ENCODE data around the gene MED12L. TPM values are rescaled to one million over a fixed set of nuclear protein-coding genes. Genes with fewer than 3 reads are reported as not detected.

Gene MED12L
- total RNA-seq, 1 experiment from 2014 or later: 6.4 TPM

DNA sequence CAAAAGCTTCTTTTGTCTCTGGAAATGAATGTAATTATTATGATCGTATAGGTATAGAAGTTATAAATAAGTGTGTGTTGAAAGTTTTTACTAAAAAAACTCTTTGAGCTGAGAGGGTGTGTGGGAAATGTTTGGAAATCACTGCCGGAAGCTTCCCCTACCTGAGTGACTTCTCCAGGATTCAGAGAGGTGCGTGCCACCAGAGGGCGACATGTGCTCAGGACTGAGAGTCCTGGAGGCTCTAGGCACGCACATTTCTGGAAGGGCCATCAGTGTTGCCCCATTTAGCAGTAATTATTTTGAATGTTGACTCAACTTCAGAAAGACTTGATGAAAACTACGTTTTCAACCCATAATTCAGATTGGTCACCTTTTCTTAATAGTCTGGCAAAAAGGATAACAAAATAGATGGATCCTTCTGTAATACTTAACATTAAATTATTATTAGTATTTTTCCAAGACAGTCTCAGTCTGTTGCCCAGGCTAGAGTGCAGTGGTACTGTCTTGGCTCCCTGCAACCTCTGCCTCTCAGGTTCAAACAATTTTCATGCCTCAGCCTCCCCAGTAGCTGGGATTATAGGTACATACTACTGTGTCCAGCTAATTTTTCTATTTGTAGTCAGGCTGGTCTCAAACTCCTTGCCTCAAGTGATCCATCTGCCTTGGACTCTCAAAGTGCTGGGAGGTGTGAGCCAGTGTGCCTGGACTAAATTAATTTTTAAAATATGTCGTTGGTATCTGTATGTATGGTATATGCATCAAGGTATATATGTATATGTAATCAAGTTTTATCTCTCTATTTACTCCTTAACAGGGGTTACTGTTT lies 83.0 kb downstream of the MED12L start:
- intact Hi-C loops (cut with micrococcal nuclease): loop anchor here (1.0 to 5.0 kb wide), 3 partner anchors 115 to 749 kb away; no protein-coding TSS in a partner anchor
- Histone ChIP-seq H3K4me1 (ENCODE audit: control insufficient read depth in 1 of 2, insufficient read depth in 2 of 2, low read length in 2 of 2) (no peaks in the 10 kb centered on the region), H4K20me1 (ENCODE audit: insufficient read depth) (no peaks in the 10 kb centered on the region), H2AFZ (ENCODE audit: low read depth, low read length, poor library complexity, severe bottlenecking) (no peak overlapping the region), H3K9me2 (ENCODE audit: insufficient read depth) (no peaks in the 10 kb centered on the region), H3K79me2 (ENCODE audit: insufficient read depth, low read length) (no peaks in the 10 kb centered on the region), H3K36me3 (ENCODE audit: control insufficient read depth in 1 of 2, insufficient read depth in 2 of 2, low read length in 2 of 2) (no peaks in the 10 kb centered on the region), H3K4me3 (replicated peaks in 1 of 2; ENCODE audit: low read depth in 1 of 2, low read length in 2 of 2) (no peak overlapping the region), H3K9me3 (ENCODE audit: control insufficient read depth in 1 of 2, insufficient read depth in 1 of 2, low read depth in 1 of 2, low read length in 2 of 2) (no peaks in the 10 kb centered on the region), H3K4me2 (ENCODE audit: low read length) (no peak overlapping the region), H3K9ac (ENCODE audit: low read length) (no peak overlapping the region), H3K27ac (ENCODE audit: low read depth, low read length) (no peak overlapping the region), H3K27me3 (ENCODE audit: insufficient read depth, low read length) (no peaks in the 10 kb centered on the region)
- ChIA-PET POLR2A (no interaction called here), CTCF (interaction anchor here (0.6 to 1.7 kb wide), 11 partner anchors 10 to 230 kb away, joined by 3 to 9 read pairs (median 4); no protein-coding TSS in a partner anchor), RAD21 (ENCODE audit: low non-redundant PET in 1 of 2, low total read pairs in 2 of 2, uncharacterized antibody in 2 of 2, unreplicated experiment in 2 of 2) (interaction anchor here in 1 of 2 experiments (1.4 kb wide), 1 partner anchor 112 kb away, joined by 6 read pairs; no protein-coding TSS in a partner anchor)
- ATAC-seq: peak; percentile 99
- no TSS peak for BruUV-seq (replicated peaks)
- peak; percentile 47 for DNase-seq (ENCODE audit: low read depth, low spot score)
- TF ChIP-seq TCF7L2 (IDR thresholded peaks at IDR 0.05; ENCODE audit: borderline replicate concordance, extremely low read depth, insufficient read depth, insufficient read length): no peak
- no peak for TF ChIP-seq POLR2A (IDR thresholded peaks at IDR 0.05; ENCODE audit: borderline replicate concordance, extremely low read depth, insufficient read depth, insufficient read length)
- TF ChIP-seq EZH2 (IDR thresholded peaks at IDR 0.05): no peak
- TF ChIP-seq, protein P1, sequence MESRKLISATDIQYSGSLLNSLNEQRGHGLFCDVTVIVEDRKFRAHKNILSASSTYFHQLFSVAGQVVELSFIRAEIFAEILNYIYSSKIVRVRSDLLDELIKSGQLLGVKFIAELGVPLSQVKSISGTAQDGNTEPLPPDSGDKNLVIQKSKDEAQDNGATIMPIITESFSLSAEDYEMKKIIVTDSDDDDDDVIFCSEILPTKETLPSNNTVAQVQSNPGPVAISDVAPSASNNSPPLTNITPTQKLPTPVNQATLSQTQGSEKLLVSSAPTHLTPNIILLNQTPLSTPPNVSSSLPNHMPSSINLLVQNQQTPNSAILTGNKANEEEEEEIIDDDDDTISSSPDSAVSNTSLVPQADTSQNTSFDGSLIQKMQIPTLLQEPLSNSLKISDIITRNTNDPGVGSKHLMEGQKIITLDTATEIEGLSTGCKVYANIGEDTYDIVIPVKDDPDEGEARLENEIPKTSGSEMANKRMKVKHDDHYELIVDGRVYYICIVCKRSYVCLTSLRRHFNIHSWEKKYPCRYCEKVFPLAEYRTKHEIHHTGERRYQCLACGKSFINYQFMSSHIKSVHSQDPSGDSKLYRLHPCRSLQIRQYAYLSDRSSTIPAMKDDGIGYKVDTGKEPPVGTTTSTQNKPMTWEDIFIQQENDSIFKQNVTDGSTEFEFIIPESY (IDR thresholded peaks at IDR 0.05; ENCODE audit: extremely low read depth, insufficient replicate concordance, low read length): no peak
- TF ChIP-seq RAD21 (IDR thresholded peaks at IDR 0.05; ENCODE audit: low read depth): peak; percentile 91
- TF ChIP-seq YY1 (IDR thresholded peaks at IDR 0.05; ENCODE audit: extremely low read depth, insufficient replicate concordance, low read depth, low read length): no peak
- no peak for TF ChIP-seq SP1 (IDR thresholded peaks at IDR 0.05; ENCODE audit: low read depth)
- TF ChIP-seq, protein P2, sequence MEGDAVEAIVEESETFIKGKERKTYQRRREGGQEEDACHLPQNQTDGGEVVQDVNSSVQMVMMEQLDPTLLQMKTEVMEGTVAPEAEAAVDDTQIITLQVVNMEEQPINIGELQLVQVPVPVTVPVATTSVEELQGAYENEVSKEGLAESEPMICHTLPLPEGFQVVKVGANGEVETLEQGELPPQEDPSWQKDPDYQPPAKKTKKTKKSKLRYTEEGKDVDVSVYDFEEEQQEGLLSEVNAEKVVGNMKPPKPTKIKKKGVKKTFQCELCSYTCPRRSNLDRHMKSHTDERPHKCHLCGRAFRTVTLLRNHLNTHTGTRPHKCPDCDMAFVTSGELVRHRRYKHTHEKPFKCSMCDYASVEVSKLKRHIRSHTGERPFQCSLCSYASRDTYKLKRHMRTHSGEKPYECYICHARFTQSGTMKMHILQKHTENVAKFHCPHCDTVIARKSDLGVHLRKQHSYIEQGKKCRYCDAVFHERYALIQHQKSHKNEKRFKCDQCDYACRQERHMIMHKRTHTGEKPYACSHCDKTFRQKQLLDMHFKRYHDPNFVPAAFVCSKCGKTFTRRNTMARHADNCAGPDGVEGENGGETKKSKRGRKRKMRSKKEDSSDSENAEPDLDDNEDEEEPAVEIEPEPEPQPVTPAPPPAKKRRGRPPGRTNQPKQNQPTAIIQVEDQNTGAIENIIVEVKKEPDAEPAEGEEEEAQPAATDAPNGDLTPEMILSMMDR (IDR thresholded peaks at IDR 0.05 in 2 of 3, conservative IDR thresholded peaks at IDR 0.05 in 1 of 3; ENCODE audit: borderline replicate concordance in 1 of 3, insufficient read depth in 1 of 3, low read depth in 2 of 3, low read length in 2 of 3): peak; percentile 78 to 90 (median 88)
- no peak for TF ChIP-seq JUND (IDR thresholded peaks at IDR 0.05)
- TF ChIP-seq EZH2phosphoT487 (IDR thresholded peaks at IDR 0.05; ENCODE audit: borderline replicate concordance): no peak
